ENCODE data around the gene DBF4B.
A peak's percentile ranks its signal among the peaks of the same experiment; 100 is the strongest.
"Not testable (repeated sequence)": the region's sequence is repeated elsewhere in the genome, so short reads cannot be mapped to it uniquely, and the experiment has no call there.

DBF4B gene, protein sequence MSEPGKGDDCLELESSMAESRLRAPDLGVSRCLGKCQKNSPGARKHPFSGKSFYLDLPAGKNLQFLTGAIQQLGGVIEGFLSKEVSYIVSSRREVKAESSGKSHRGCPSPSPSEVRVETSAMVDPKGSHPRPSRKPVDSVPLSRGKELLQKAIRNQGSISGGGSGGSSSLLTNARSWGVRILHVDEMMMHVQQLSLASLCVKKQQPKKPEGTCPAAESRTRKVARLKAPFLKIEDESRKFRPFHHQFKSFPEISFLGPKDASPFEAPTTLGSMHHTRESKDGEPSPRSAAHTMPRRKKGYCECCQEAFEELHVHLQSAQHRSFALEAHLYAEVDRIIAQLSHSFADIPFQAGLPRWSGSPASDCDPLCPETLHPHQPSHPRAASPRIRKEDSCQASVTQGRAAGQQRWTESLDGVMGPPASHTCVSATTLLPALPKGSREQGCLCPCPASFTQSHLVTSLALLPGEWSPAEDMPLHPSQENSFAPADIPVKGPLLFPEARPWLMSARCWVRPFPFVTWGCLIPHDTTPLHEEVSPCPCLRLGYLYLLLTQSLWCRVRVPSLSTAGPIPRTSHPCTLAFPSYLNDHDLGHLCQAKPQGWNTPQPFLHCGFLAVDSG

DNA sequence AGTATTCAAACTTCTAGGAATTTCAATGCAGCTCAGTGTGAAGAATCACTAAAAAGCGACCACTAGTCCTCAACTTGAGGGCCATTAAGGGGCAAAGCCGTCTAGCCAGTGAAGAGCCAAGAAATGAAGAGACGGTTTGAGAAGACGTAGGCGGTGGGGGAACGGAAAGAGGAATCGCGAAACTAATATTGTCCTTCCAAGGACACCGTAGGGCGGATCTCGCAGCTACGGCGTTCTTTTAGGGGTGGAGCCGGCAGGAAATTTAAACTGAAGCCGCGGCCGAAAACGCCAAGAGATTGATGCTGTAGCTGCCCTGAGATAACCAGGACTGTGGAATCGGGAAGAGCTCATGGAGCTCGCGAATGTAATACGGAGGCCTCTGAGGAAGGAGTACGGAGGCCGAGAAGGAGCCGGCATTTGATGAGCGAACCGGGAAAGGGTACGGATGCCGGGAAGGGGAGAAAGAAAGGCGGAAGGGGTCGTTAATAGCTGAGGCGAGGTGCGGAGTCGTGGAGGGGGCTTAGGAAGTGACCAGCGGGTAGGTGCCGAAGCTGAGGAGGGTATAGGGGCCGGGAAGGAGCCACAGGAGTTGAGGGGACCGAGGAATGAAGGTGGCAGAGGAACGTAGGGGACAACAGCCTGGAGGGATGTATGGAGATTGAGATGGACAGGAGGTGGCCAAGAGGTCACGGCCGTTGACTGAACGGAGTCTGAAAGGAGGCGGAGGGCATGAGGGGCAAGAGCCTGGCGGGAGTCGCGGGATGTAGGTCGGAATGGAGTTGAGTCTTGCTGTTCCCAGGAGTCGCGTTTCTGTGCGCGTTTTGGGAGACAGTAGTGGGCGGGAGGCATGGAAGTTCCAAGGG lies at the start of gene DBF4B:
Gene DBF4B, plus strand, starts transcription at position 265 of the 863 bp plus-strand sequence. Its CDS starts 156 bp downstream, at position 421.
- DNase-seq (ENCODE audit: low spot score), result peak; percentile 81

DNA sequence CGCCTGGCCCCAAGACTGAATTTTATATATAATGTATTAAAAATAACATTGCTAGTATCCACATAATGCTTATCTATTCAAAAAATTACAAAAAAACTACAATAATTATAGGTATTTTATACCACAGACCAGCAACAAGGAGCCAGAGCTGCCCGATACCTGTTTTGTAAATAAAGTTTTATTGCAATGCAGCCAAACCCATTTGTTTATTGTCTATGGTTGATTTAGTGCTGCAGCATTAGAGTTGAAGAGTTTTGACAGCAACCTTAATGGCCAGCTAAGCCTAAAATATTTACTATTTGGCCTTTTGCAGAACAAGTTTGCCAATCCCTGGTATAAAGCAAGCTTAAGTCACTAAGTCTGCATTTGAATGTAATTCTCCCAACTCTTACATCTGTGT lies 46.6 kb upstream of the DBF4B start:
- no peak for DNase-seq (ENCODE audit: low spot score)

DNA sequence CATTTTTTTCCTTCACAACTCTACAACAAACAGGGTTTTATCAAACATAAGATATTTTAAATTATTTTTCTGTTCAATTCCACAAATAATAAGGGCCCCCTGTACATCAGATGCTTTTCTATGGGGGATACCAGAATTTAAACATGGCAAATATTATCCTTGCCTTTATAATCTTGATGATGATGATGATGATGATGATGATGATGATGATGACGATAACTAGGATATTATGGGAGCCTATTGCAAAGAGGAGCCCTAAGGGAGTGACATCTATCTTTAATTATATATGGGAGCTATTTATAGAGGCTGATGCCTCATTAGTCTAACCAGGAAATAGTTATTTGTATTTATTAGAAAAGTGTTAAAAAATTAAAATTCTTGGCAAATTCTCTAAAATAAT lies 45.4 kb upstream of the DBF4B start:
- DNase-seq (ENCODE audit: low spot score), result no peak

DNA sequence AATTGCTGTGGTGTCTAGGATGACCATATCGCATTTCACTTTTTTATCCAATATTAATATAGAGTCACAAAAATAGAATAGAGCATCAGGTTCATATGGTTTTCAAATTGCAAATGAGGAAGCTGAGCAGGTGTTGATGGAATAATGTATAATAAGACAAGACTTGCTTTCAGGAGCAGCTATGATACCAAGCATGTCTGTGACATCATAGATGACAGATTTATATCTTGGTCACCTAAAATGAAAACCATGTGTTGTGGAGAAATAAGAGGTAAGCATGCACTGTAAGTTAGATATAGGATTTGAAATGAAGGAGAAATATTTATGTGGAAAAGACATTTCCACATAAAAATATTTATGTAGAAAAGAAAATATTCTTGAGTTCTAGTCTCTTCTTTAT lies 43.6 kb upstream of the DBF4B start:
- DNase-seq (ENCODE audit: low spot score), result no peak

DNA sequence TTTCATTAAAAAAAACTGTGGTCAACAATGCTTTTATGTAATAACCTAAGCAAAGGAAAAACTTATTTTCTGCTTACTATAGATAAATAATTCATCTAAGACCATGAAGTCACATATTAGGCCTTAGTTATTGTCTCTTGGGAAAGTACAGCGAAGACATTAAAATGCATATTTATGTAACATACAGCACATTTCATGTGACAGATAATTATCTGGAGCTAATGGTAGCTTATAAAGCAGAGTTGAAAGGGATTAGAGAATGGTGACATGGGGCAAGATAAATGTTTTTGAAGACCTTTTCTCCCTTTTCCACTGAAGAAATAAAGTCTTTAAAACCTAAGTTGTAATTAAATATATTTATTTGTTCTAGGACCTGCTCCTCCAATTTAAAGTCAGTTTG lies 42.5 kb upstream of the DBF4B start:
- DNase-seq (ENCODE audit: low spot score), result no peak

DNA sequence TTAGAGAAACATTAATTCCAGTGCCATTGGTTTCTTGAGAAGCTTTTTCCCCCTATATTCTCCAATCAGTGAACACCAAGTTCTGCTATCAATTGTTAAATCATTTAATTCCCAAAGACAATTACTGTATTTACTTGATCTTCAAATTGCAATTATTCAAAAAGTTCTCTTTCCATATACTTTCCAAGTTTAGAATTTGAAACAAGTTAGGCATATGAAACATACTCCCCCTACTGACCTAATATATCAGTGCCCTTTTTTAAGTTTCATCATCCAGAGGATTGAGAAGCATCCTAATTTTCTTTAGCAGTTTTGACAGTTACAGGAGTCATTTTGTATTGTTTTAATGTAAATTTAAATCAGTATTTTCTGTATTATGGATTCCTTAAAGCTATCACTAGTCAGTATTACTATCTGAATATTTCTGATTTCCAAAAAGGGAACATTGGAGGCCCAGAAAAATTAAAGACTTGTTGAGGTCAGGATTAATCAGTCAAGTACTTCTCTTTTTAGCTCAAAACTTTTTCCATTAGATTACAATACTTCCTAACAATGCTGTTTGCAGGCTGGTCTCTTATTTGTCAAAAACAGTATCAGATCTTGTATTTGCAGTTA lies 35.9 kb upstream of the DBF4B start:
- DNase-seq (ENCODE audit: low spot score), result peak; percentile 20

DNA sequence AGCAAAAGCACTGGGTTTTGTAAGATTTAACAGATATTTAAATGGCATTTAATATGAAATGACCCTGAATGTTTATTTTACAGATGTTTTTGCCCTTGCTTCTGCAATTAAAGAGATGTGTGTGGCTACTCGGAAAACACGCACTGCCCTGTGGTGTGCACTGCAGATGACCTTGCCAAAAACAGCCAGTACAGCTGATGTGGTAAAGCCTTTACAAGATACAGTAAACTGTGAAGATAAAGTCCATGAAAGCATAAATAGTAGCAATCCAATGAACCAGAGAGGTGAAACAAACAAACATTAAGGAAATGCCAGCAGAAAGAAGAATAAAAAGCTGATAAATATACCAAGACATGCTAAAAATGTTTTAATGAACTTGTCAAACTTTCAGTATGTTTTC lies 34.6 kb upstream of the DBF4B start:
- no peak for DNase-seq (ENCODE audit: low spot score)

DNA sequence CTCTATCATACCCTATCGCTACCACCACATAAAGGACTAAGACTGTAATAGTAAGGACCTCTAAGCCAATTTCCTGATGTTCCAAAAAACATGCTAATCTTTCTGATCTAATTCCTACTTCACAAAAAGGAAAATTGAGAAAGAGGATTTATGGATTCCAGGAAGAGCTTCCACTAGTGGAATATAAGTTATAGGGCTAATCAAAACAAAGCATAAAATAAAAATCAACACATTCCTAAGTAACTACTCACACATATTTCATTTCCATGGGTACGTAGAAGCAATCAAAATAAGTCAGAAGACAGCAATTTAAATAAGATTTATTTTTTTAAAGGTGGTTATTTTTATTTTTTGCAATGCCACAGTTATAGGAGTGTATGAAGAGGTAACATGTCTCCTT lies 31.3 kb upstream of the DBF4B start:
- DNase-seq (ENCODE audit: low spot score), result no peak

DNA sequence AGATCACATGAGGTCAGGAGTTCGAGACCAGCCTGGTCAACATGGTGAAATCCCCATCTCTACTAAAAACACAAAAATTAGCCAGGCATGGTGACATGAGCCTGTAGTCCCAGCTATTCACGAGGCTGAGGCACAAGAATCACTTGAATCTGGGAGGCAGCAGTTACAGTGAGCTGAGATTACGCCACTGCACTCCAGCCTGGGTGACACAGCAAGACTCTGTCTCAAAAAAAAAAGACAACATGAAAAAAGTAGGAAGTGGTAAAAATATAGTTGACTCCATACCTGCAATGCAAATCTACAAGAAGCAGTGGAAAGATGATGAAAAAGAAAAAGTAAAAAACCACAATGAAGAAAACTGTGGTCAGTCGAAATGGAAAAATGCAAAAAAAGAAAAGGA lies 25.2 kb upstream of the DBF4B start:
- DNase-seq (ENCODE audit: low spot score), result not testable (repeated sequence)

DNA sequence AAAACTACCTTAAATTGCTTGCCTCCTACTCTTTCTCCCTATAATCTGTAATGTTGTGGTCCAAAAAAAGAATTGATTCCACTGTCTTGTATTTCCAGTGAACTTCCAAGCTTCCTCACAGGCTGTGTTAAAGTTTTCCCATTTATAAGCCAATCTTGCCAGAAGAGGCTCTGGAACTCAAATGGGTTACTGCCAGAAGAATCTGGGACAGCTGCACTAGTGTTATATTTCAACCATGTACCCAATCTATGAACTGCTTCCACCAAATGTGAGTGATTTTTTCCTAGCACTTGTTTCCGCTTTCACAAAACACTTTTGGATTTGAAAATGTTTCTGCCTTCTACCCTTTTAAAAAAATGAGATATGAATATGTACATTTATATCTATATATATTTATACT lies 20.7 kb upstream of the DBF4B start:
- DNase-seq (ENCODE audit: low spot score), result no peak

DNA sequence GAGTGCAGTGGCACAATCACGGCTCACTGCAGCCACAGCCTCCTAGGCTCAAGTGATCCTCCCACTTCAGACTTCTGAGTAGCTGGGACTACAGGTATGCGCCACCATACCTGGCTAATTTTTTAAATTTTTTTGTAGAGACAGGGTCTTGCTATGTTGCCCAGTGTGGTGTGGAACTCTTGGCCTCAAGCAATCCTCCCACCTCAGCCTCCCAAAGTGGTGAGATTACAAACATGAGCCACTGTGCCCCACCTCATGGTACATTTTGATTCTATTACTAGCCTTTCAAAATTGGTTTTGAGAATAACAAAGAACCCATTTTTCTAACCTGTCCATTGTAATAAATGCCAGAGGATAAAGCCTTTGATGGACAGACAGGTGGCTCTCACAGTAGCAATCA lies 20.3 kb upstream of the DBF4B start:
- no peak for DNase-seq (ENCODE audit: low spot score)

DNA sequence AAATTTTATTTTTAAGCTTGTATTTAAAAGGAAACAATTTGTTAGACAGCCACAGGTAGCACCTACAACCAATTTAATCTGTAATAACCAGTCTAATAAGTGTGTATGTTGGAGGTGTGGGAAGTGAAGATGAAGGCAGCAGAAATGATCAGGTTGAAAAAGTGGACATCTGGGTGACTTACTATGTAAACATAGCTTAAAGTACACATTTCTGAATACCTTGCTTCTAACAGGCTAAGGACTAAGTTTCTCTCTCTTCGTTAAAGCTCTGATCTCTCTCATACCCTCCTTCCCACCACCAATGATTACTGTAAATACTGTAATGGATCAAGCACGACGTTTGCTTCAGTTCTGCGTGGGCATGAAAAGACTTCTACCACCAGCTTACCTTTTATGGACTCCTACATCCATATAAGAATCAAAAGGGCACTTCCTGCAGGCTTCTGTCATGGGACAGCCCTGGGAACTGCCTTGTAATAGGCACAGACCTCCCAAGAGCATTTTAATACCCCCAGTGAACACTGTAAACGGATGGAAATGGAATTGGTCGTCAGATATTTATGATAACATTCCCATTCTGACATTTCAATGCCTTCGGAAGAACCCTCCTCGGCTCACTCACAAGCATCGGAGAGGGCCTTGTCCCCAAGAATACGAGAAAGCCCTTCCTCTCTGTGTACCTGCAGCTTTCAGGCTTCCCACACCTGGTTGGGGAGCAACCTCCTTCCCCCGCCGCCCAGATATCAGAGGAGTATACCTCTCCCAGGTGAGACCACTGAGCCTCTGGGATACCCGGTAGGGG lies 19.6 kb upstream of the DBF4B start:
- no peak for DNase-seq (ENCODE audit: low spot score)

DNA sequence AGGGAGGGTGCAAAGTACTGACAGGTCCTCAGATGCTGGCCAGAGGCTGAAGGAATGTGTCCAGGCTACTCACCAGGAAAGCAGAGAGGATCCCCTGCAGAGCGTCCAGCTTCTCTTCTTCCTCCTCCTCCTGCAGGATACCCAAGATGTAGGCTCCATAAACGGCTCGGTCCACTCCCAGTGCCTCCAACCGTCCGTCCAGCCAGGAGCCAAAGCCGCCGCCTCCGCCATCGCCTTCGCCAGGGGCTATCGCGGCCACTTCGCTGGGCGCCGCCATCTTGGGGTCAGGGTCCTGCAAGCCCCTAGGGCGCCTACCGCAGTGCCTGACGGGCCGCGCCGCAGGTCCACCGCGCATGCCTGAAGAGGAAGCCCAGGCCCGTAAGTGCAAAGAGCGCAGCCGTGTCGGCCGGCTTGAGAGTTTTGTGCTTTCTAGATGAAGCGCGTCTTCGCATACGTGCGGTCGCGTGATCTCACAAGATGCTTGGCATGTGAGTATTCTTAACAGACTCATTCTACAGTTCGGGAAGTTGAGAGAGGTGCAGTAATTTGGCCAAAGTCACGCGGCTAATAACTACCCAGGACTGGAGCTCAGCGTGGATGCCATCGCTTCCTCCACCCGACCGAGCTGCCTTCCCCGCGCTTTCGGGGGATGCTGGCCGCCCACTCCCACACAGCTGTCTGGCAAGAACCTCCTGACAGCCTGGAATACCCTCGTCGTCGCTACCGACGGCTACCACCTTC lies 18.8 kb upstream of the DBF4B start, which contains the start of gene CCDC43:
Gene CCDC43, minus strand, starts transcription at position 300 of the 741 bp plus-strand sequence. Its CDS starts 23 bp downstream, at position 277.
- DNase-seq (ENCODE audit: low spot score), result peak; percentile 91

DNA sequence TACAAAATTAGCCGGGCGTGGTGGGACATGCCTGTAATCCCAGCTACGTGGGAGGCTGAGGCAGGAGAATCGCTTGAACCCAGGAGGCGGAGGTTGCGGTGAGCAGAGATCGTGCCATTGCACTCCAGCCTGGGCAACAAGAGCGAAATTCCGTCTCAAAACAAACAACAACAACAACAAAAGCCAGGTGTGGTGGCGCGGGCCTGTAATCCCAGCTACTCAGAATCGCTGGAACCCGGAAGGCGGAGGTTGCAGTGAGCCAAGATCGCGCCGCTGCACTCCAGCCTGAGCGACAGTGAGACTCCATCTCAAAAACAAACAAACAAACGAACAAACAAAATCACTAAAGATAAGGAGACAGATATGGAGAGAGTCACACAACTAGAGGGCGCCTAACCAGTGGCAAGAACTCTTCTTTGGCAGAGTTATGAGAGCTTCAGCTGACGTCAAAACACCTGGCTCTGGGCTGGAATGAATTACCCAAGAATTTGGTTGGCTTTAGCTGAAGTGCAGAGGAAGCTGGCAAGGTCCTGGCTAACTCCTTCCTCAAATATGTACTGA lies 17.6 kb upstream of the DBF4B start:
- not testable (repeated sequence) for DNase-seq (ENCODE audit: low spot score)

DNA sequence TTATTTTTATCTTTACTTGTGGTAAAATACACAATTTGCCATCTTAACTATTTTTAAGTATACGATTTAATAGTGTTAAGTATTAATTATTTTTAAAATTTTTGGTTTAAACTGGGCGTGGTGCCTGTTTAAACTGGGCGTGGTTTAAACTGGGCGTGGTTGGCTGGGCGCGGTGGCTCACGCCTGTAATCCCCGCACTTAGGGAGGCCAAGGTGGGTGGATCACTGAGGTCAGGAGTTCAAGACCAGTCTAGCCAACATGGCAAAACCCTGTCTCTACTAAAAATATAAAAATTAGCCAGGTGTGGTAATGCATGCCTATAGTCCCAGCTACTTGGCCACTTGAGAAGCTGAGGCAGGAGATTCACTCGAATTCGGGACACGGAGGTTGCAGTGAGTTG lies 14.9 kb upstream of the DBF4B start:
- DNase-seq (ENCODE audit: low spot score), result no peak

DNA sequence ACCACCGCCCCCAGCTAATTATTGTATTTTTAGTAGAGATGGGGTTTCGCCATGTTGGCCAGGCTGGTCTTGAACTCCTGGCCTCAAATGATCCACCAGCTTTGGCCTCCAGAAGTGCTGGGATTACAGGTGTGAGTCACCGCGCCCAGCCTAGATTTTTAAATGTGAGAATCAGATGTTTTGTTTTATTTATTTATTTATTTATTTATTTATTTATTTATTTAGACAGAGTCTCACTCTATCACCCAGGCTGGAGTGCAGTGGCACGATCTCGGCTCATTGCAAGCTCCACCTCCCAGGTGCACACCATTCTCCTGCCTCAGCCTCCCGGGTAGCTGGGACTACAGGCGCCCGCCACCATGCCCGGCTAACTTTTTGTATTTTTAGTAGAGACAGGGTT lies 8.2 kb upstream of the DBF4B start:
- not testable (repeated sequence) for DNase-seq (ENCODE audit: low spot score)

DNA sequence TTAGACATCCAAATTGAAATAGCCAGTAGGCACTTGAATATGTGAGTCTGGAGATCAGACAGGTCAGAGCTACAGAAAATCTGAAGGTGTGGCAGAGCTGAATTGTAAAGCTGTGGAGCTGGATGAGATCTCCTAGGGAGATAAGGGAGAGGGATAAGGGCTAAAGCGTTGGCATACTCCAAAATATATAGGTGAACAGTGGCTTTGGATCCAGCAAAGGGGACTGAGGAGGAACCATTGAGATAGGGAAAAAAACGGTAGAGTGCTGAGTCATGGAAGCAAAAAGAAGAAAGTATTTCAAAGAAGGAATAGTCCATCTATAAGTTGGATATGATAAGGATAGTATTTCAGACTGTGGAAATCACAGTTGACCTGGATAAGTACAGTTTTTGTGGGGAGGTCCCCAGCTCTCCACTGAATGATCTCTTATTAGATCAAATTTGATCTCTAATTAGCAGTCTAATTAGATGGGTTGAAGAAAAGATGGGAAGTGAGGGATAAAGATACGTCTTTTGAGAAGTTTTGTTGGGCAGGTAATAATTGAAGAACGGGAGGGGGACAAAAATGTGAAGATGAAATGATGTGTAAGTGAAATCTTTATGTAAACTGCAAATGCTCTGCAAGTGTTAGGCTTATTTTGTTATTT lies 587 bp upstream of the DBF4B start:
- DNase-seq (ENCODE audit: low spot score), result no peak

DNA sequence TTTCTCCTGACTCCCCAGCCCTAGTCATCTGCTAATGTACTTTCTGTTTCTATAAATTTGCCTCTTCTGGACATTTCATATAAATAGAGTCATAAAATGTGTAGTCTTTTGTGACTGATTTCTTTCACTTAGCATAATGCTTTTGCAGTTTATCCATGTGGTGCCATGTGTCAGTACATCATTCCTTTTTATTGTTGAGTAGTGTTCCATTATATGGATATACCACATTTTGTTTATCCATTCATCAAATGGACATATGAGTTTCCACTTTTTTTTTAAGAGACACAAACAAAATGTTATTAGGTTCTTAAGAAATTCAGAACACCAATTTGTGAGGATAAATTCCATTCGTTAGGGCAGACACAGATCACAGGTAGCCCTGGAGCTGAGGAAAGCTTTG lies 11.0 kb downstream of the DBF4B start:
- no peak for DNase-seq (ENCODE audit: low spot score)

DNA sequence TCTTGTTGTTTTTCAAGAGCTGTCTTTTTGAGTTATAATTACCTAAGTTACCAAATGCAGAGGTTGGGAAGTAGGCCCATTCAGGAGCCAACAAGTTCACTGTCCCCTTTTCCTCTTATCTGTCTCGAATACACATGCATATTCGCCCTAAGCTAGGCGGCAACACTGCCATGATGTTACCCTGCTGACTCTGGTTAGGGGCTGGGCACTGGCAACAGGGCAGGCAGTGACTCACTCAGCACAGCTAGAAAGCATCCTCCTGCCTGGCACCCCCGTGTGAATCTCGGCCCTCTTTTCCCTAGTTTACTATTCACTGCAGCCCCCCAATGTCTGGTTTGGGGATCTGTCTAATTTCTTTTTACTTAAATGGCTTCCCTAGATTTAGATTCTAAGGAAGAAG lies 13.8 kb downstream of the DBF4B start:
- no peak for DNase-seq (ENCODE audit: low spot score)

DNA sequence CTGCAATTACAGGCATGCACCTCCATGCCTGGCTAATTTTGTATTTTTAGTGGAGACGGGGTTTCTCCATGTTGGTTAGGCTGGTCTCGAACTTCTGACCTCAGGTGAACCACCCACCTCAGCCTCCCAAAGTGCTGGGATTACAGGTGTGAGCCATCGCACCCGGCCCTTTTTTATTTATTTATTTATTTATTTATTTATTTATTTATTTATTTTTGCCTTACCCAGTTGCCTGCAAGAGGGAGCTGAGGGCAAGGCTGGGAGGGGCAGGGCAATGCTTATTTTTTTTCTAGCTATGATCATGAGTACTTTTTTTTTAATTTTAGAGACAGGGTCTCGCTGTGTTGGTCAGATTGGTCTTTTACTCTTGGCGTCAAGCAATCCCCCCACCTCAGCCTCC lies 17.7 kb downstream of the DBF4B start:
- DNase-seq (ENCODE audit: low spot score), result not testable (repeated sequence)
